ENCODE measurements around the gene TMEM132C.

The TMEM132C gene

GRCh38 chr12:128684352-128684751 is 417.4 kb downstream of the TMEM132C start:
- no peak for DNase-seq

- DNase-seq, result no peak
These were observed 419.0 kb downstream of the TMEM132C start for GRCh38 chr12:128685903-128686475.

GRCh38 chr12:128687851-128688250 is 420.9 kb downstream of the TMEM132C start:
- no peak for DNase-seq

DNA sequence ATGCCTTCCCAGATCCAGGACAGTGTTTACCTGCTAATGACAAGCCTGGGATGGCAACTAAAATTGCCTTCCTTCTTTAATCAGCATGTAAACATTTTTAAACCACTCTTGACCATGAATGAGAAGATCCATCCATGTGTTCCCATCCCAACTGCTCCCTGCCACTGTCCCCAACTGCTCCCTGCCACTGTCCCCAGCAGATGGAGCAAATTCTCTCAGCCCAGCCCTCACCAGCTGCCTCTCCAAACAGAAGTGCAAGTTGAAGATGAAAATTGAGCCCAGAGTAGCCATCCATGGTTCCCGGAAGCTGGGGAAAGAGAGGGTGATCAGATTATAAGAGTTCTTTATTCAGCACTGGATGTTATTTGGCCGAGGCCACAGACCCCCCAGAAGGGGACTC is 423.7 kb downstream of the TMEM132C start:
- DNase-seq, result no peak

- no peak for DNase-seq
These were observed 426.1 kb downstream of the TMEM132C start for GRCh38 chr12:128693115-128693514.

DNA sequence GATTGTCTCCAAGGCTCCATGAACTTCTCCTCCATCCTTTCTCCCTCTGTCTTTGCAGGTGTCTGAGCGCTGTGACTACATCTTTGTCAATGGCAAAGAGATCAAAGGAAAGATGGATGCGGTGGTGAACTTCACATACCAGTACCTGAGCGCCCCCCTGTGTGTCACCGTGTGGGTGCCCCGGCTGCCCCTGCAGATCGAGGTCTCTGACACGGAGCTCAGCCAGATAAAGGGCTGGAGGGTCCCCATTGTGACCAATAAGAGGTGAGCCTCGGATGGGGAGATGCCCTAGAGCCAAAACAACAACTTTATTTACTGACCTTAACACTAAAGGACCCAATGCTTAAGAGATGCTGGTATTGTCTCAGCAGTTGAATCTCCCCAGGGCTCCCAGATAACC is 426.8 kb downstream of the TMEM132C start:
- DNase-seq, result no peak

DNA sequence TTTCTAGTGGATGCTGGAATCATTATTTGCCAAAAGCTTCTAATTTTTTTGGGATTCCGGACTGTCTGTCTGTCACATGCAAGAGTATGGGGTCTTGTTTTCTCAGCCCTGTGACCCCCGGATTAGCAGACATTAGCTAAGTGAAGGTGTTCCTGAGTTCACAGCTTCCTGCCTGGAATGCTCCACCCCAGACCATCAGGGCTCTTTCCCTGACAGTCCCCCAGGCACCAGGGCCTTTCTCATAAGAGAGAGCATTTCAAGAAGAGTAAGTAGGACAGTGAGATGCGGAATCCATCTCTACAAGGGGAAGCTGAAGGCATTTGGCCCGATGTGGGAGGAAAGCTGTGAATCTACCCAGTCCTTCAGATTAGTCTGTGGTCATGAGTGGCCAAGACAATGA is 427.5 kb downstream of the TMEM132C start:
- no peak for DNase-seq

DNA sequence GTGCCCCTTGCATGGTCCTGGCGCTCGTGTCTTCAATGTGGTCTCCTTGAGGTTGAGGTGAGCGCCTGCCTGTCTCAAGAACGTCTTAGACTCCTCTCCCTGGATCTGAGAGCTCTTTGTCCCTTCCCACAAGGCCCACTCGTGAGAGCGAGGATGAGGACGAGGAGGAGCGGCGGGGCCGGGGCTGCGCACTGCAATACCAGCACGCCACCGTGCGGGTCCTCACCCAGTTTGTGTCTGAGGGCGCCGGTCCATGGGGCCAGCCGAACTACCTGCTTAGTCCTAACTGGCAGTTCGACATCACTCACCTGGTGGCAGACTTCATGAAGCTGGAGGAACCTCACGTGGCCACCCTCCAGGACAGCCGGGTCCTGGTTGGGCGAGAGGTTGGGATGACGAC is 428.7 kb downstream of the TMEM132C start:
- DNase-seq, result no peak

GRCh38 chr12:128698301-128698972 is 431.5 kb downstream of the TMEM132C start:
- no peak for DNase-seq

- DNase-seq, result no peak
These were observed 432.1 kb downstream of the TMEM132C start for GRCh38 chr12:128699106-128699505.

DNA sequence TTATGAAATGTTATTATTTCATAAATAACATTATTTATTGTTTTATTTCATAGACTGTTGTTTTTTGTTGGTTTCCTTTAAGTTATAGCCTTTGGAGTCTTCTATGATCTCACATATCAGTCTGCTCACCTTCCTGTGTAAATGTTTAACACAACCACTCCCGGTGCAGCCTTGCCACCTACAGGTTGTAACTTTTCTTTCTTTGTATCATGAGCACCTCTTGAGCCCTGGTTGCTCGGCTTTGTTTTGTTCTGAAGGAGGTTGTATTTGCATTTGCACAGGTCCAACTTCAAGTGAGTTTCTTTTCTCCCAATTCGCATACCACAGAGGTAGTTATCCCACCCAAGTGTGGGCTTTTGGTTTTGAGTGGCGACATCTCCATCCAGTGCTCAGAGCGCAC is 435.4 kb downstream of the TMEM132C start:
- no peak for DNase-seq

- no peak for DNase-seq
These were observed 438.2 kb downstream of the TMEM132C start for GRCh38 chr12:128705140-128705539.

GRCh38 chr12:128707488-128707887 is 440.5 kb downstream of the TMEM132C start:
- DNase-seq, result no peak

- DNase-seq, result no peak
These were observed 441.8 kb downstream of the TMEM132C start for GRCh38 chr12:128708789-128709188.

DNA sequence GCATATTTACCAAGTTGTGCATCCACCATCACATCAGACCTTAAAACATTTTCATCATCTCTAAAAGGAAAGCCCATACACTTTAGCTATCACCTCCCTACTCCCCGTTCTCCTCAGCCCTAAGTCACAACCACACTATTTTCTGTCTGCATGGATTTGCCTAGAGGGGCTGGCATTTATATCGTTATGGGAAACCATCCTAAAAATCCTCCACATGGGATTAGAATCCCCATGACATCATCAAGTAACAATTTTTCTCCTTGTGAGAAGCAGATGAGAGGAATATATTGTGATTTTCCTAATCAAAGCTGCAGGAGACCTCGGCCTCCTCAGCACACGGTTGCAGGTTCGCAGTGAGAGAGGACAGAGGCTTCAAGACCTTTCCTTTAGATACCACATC is 442.7 kb downstream of the TMEM132C start:
- DNase-seq, result no peak

DNA sequence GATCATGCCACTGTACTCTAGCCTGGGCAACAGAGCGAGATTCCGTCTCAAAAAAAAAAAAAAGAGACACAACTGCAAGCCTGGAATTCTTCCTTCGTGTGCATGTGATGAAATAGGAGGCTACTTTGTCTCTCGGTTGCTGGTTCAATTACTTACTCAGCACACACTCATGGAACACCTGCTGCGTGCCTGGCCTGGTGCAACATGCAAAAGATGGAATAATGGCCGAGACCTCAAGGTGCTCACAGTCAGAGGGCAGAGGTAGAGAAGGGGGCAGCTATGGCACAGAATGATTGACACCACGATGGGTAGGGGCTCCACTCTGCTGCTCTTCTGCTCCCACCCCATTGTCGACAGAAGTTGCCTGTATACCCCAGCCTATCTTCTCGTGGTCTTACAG is 444.5 kb downstream of the TMEM132C start:
- DNase-seq, result no peak

DNA sequence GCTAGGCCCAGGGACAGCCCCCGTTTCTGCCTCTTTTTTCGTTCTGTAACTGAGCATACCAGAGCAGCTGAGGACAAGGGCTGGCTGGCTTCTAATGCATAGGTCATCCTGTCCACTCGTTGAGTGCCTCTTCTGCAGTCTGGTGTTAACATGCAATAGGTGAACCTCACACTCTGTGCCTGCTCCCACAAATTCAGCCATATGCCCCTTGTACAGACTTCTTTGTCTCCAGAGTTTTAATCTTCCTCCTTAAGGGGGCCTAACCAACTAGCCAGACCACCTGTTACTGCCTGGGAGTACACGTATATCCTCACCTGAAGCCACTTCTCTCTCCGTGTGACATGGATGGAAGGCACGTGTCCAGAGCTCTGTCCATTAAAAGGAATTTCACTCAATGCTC is 445.7 kb downstream of the TMEM132C start:
- no peak for DNase-seq

DNA sequence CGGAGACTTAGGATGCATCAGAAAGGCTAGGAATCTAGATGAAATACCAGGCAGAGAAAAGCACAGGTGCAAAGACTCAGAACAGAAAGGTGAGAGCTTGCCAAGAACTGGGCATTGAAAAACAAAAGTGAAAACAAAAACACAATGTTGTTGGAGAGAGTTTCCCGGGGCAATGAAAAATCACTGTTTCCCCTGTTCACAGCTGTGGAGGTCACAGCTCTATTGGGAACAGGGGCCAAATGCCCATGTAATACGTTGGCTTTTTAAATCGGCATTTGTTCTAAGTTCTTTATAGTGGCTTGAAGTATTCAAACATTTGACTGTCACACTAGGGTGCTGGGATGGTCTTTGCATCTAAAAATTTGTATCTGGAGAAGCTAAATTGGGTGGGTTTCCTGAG is 448.5 kb downstream of the TMEM132C start:
- no peak for DNase-seq

- no peak for DNase-seq
These were observed 457.6 kb downstream of the TMEM132C start for GRCh38 chr12:128724468-128725046.

- DNase-seq, result no peak
These were observed 459.9 kb downstream of the TMEM132C start for GRCh38 chr12:128726886-128727285.

DNA sequence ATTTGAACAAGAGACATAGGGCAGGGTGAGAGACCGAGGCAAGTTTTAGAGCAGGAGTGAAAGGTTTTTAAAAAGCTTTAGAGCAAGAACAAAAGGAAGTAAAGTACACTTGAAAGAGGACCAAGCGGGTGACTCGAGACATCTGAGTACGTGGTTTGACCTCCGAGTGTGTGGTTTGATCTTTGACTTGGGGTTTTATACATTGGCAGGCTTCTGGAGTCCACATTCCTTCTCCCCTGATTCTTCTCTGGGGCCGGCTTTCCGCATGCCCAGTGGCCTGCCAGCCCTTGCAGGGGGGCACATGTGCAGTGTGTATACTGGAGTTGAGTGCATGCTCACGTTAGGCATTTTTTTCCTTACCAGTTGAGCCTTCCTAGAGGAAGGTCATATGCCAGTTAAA is 460.5 kb downstream of the TMEM132C start:
- DNase-seq, result no peak

- DNase-seq, result no peak
These were observed 461.0 kb downstream of the TMEM132C start for GRCh38 chr12:128727999-128728398.

- no peak for DNase-seq
These were observed 462.7 kb downstream of the TMEM132C start for GRCh38 chr12:128729628-128730121.

DNA sequence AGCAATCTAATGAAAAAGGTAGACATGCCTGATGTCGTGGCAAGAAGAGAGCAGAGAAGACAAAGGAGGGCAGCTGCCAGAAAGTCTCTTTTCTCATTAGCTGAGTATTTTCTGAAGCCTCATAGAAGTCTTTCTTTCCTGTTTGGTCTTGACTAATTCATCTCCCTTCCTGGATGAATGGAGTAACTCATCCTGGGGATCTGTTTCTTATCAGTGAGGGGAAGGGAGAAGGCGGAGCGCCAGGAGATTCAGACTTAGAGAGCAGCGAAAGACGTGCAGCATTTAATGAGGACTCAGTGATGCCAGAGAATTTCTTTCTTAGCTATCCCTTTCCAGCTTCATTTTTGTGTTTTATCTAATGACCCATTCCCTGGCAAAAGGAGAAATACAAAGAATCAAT is 467.4 kb downstream of the TMEM132C start:
- no peak for DNase-seq

Data from MV-4-11 (cell line).